NOMO-1 treated with dmso at 0.1 percent for 144 hours (cell line): ENCODE data around the gene DNAH10.
"Not testable (repeated sequence)": the region's sequence is repeated elsewhere in the genome, so short reads cannot be mapped to it uniquely, and the experiment has no call there.

ENCODE experiments used
- DNase-seq: peaks from one replicate; lab custom pipeline; 2025; ENCODE audit not compliant: unreplicated experiment; lab: John Stamatoyannopoulos, UW

Gene DNAH10

DNA sequence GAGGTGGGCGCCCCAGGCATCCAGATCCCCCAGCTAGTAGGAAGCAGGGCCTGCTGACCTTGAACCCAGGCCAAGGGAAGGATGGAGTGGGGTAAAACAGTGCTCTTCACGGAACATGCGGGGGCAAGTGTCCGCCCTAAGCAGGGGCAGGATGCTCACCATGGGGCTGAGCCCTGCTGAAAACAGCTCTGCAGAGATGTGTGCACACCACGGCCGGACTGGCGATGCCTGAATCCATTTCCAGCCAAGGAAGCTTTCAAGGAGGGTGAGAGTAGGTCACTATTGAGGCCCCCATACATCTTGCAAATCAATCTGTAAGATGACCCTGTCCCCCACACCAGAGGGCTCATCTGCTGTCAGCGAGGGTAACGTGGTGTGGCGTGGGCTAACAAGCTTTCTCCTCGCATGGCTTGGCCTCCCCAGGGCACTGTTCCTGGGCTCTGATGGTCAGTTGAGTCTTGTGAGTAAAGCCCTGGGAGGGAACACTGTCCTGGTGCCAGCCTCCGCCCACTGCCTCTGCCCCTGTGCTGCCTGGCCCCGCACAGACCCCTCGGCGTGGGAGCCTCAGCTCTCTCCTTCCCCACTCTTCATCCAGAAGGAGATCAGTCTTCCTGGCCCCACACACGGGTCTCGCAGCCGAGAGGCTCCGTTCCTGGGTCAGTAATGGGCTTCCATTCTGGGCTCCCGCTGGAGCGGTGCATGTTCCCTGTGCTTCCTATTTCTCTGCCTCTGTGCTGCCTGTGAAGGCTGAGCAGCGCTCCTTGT lies 141.4 kb downstream of the DNAH10 start:
- no peak for DNase-seq

- peak; percentile 32 for DNase-seq
Observed at GRCh38 chr12:123905319-123905925, 143.3 kb downstream of the DNAH10 start.

DNA sequence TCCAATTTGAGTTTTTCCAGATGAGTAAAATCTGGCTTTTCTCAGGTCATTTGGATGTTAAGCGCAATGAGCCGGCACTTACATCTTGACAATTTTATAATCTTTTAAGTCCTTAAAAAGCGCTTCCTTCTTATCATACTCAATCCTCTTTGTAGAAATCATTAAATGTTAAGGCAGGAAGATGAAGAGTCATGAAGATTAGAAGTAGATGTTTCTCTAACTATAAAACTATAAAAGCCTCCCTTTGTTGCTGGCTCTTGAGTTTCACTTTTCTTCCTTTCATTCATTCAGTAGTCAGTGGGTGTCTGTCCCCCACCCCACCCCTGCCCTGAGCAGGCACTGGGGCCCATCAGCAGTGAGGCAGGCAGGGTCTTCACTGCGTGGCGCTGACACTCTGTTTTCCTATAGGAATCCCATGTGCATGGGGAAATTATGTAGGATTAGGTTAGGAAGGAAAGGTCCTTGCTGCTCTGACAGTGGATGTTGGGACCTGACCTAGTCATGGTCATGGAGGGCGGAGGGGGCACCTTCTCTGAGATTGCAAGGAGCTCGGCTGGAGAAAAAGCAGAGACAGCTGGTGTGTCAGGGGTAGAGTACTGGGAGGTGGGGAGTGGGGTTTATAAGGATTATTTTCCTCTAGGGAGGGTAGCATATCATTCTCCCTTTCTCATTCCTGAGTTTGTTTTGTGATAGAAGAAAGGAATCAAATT lies 144.8 kb downstream of the DNAH10 start:
- DNase-seq, result no peak

- DNase-seq, result no peak
Observed at GRCh38 chr12:123907726-123908476, 145.8 kb downstream of the DNAH10 start.

DNA sequence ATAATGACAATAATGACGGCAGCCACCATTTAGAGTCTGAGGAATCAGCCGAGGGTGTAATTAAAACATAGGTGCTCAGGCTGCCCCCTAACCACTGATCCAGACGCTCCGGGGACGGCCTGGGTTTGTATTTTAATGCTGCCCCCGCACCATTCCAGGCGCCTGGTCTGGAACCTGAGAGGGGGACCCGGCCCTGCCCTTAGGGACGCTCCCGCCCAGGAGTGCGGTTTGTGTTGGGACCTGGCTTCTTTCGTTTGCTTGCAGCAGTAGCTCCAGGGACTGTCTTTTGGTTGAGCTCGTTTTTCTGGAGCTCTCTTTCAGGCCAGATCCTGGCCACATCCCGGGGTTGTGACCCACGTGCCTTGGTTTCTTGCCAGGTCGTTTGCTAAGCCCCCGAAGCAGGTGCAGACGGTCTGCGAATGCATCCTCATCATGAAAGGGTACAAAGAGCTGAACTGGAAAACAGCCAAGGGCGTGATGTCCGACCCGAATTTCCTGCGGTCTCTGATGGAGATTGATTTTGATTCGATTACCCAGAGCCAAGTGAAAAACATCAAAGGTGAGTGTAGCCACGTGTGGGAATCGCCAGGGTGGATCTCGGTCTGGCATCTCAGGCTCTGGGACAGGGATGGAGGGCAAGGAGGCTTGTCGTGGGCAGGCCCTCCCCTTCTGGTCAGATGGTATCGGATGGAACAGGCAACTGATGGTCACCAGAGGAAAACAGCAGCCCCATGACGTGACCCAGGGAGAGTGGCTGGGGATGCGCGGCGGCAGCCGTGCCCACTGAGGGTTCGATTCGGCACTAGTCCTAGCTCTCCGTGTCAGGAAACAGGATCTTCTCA lies 147.0 kb downstream of the DNAH10 start:
- DNase-seq, result no peak

DNA sequence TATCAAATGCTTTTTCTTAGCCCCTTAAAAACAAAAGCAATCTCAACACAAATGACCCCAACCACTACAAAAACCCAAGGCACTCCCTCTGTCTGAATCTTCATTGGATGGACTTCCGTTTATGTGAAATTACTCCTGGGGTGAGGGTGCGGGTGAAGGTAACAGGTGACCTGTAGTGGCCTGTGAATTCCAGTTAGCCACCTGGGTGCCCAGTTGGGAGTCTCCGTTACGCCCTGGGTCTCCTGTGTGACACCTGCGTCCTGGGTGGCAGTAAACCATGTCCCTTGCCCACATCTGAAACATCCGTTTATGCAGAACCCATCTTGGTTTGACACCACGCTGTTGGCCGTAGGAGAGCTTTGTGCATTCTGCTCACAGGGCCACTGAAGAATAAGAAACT lies 148.0 kb downstream of the DNAH10 start:
- DNase-seq, result no peak

DNA sequence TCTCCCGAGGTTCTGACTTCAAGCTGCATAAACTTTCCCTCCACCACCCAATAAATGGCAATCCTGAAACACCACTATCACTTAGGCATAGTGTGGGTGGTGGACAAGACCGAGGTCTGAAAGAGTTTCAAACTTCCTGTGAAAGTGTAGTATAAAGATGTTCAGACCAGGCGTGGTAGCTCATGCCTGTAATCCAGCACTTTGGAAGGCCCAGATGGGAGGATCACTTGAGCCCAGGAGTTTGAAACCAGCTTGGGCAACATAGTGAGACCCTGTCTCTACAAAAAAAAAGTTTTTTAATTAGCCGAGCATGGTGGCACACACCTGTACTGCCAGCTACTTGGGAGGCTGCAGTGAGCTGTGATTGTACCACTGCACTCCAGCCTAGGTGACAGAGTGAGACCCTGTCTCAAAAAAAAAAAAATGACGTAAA lies 148.7 kb downstream of the DNAH10 start:
- no peak for DNase-seq

DNA sequence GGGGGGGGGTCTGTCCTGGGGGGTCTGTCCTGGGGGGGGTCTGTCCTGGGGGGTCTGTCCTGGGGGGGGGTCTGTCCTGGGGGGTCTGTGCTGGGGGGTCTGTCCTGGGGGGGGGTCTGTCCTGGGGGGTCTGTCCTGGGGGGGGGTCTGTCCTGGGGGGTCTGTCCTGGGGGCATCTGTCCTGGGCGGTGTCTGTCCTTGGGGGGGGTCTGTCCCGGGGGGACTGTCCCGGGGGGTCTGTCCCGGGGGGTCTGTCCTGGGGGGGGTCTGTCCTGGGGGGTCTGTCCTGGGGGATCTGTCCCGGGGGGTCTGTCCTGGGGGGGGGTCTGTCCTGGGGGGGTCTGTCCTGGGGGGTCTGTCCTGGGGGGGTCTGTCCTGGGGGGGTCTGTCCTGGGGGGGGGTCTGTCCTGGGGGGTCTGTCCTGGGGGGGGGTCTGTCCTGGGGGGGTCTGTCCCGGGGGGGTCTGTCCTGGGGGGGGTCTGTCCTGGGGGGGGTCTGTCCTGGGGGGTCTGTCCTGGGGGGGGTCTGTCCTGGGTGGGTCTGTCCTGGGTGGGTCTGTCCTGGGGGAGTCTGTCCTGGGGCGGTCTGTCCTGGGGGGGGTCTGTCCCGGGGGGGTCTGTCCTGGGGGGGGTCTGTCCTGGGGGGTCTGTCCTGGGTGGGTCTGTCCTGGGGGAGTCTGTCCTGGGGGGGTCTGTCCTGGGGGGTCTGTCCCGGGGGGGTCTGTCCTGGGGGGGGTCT lies 149.7 kb downstream of the DNAH10 start:
- DNase-seq, result not testable (repeated sequence)

DNA sequence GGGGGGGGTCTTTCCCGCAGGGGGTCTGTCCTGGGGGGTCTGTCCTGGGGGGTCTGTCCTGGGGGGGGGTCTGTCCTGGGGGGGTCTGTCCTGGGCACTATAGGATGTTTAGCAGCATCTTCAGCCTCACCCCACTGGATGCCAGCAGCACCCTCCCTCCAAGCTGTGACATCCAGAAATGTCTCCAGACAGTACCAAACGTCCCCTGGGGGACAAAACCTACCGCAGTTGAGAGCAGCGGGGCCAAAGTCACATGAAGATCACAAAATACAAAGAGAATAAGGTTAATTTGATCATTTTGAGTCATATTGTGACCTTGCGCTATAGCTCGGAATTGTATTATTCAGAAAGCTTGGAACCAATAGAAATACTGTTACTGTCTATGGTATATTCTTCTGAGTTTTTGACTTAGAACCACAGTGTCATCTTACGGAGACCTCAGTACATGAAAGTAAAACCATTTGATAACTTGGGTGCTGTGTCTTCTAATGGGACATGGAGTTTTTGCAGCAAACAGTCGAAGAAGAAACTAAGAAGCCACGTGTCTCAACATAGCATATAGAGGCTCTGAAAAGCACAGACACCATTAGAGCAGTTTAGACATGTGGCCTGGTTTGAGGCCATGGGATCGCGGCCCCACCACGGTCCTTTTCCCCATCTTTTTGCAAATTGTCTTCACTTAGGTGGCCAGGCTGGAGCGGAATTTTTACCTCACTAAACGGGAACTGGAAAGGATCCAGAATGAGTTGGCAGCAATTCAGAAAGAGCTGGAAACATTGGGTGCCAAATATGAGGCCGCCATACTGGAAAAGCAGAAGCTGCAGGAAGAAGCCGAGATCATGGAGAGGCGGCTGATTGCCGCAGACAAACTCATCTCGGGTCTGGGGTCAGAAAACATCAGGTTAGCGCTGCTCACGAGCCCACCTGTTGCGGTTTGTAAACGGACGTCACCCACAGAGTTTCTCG lies 150.6 kb downstream of the DNAH10 start:
- no peak for DNase-seq

DNA sequence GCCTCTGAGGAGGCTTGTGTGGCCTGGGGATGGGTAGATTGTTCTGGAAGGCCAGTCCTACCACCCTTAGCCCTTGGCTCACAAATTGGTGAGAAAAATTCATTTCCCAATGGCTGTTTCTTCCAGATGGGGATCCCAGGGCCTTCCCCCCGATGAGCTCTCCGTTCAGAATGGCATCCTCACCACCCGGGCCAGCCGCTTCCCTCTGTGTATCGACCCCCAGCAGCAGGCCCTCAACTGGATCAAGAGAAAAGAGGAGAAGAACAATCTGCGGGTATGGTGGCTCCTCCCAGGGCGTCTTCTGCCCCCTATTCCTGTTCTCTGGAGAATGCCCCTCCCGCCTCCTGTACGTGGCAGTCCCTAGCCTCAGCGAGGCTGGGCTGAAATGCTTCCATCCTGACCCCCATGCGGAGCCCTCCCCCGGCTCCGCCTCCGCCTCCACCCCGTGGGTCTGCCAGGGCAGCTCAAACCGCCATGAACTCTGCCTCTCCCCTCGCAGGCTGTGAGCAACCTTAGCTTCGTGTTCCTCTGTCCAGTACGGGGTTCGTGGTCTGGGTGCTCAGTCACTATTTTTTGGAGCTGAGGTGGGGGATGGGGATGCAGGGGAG lies 152.7 kb downstream of the DNAH10 start:
- no peak for DNase-seq

- DNase-seq, result no peak
Observed at GRCh38 chr12:123916729-123917128, 154.6 kb downstream of the DNAH10 start.

DNA sequence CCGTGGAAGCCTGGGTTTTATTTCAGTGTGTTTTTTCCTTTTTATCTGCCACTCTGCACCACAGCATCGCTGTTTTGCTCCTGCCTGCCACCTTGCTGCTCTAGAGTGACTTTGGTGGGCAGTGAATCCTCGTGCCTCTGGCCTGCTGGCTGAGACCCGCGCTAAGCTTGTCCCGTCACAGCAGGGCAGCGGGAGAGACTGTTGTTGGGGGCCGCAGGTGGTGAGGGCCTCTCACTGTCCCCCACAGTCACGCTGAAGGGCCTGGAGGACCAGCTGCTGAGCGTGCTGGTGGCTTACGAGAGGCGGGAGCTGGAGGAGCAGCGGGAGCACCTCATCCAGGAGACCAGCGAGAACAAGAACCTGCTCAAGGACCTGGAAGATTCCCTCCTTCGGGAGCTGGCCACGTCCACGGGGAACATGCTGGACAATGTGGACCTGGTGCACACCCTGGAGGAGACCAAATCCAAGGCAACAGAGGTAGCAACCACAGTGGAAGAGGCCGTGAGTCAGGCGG lies 155.3 kb downstream of the DNAH10 start:
- no peak for DNase-seq

DNA sequence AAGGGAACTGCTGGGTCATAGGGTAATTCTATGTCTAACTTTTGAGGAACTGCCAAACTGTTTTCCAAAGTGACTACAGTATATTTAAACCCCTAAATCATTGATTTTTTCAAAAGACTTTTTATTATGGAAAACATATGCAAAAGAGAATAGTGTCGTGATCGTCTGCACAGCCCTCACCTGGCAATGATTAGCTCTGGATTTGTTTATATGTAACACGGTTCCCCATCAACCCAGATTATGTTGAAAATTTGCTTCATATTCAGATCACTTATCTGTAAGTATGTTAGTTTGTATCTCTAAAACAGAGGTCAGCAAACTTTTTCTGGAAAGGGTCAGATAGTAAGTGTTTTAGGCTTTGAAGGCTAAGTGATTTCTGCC lies 157.9 kb downstream of the DNAH10 start:
- DNase-seq, result no peak

DNA sequence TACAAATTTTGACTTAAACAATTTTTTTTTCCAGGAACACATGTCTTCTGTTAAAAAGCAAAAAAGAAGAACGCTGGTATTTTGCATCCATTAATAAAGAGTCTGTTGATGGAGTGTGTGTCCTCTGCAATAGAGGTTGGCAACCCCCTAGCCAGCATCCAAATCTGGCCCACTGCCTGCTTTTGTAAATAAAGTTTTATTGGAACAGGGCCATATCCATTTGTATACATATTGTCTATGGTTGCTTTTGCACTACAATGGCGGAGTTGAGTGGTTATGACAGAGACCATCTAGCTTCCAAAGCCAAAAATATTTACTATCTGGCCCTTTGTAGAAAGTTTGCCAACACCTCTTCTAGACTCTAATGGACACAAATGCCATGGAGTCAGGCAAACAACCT lies 160.9 kb downstream of the DNAH10 start:
- DNase-seq, result no peak

DNA sequence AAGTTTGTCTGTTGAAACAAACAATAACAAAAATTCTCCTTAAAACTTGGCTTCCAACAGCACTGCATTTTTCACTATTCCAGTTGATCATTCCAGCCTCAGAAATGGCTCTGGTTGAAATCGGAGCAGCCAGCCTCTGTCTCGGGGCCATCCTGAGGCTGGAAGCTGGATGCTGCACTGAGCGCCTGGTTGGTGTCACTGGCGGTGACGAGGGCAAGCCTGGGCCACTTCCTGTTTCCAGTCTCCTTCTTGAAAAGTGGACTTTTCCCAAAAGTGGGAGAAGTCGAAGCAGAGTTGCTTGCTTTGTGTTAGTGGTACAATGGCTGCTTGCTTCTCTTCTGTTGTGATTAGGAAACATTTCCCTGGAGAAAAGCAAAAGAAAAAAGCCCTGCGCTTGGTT lies 161.8 kb downstream of the DNAH10 start:
- DNase-seq, result no peak

DNA sequence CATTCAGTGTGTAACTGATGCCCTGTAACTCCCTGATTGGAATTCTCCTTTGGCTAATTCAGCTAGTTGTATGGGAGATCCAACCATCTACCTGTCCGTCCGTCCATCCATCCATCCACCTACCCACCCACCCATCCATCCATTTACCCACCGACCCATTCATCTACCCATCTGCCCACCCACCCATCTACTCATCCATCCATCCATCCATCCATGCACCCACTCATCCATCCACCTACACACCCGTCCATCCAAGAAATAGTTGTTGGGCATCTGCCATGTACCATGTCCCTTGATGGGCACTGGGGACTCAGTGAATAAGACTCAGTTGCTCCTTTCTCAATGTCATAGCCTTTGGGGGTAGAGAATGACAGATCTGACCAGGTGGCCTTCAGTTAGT lies 162.4 kb downstream of the DNAH10 start:
- no peak for DNase-seq

DNA sequence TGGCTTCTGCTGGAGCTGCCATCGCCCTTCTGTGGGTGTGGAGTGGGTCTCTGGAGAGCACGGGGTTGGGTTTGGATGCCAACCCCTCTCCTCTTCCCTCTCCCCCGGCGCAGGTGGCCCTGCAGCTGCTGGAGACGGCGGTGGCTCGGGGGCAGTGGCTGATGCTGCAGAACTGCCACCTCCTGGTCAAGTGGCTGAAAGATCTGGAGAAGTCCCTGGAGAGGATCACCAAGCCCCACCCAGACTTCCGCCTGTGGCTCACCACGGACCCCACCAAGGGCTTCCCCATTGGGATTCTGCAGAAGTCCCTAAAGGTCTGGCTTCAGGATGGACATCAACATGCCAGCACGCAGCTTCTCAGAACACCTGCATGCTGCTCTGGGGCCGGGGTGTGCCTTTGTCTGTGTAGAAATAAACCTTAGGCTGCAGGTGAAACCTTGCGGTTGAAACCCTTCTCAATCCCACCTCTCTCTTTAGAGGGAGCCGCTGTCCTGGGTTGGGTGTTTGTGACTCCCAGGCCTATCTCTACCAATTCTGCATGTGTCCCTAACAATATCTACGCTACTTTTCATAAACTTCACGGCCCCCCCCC lies 166.3 kb downstream of the DNAH10 start:
- DNase-seq, result no peak

DNA sequence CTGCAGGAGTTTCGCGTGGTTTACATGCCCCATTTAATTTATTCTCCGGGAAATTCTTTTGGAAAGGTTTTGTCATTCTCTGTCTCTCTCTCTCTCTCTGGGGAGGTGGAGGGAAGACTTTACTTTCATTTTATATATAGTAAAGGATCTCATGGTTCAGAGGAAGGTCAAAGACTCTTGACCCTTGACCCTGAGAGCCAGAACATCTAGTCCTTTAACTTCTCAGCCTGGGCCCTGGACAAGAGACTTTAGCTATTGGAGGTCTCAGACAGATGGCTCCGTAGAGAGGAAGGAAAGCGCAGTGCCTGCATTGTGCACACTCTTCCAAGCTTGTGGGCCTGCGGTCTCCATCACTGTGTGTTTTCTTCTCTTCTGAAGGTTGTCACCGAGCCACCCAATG lies 166.8 kb downstream of the DNAH10 start:
- DNase-seq, result no peak
